ENCODE data around the gene METTL4. TPM values are rescaled to one million over a fixed set of nuclear protein-coding genes. Genes with fewer than 3 reads are reported as not detected.

Gene METTL4
- total RNA-seq, 1 experiment from 2014 or later = 20.1 TPM

- no TSS peak for BruUV-seq (replicated peaks)
- H3K27ac Mint-ChIP-seq (ENCODE audit: unreplicated experiment) = no peak overlapping the region
- intact Hi-C loops (cut with micrococcal nuclease; ENCODE audit: unreplicated experiment) = no loop called here
- CTCF ChIA-PET = no interaction called here
- Histone ChIP-seq H3K4me1 (no peaks in the 10 kb centered on the region), H3K9me3 (no peaks in the 10 kb centered on the region), H3K27me3 (replicated peaks; ENCODE audit: control insufficient read depth, insufficient read depth, low read length) (no peaks in the 10 kb centered on the region), H3K36me3 (ENCODE audit: control insufficient read depth, insufficient read depth, low read length) (no peaks in the 10 kb centered on the region), H3K4me3 (ENCODE audit: low read depth, low read length) (no peak overlapping the region)
- no peak overlapping the region for H3K4me3 Mint-ChIP-seq (ENCODE audit: unreplicated experiment)
- TF ChIP-seq CTCF (IDR thresholded peaks at IDR 0.05; ENCODE audit: insufficient read depth in 1 of 2, low read depth in 1 of 2, low read length in 1 of 2, severe bottlenecking in 1 of 2, unreplicated experiment in 1 of 2) = no peak
- DNase-seq = no peak
- POLR2A ChIA-PET = no interaction called here
- no peaks in the 10 kb centered on the region for H3K36me3 Mint-ChIP-seq (ENCODE audit: insufficient read depth, unreplicated experiment)
- no peaks in the 10 kb centered on the region for H3K9me3 Mint-ChIP-seq (ENCODE audit: unreplicated experiment)
- H3K4me1 Mint-ChIP-seq (ENCODE audit: low read depth, unreplicated experiment) = no peaks in the 10 kb centered on the region
- H3K27me3 Mint-ChIP-seq (ENCODE audit: insufficient read depth, unreplicated experiment) = no peaks in the 10 kb centered on the region
Measured at GRCh38 chr18:2559249-2559648, 12.1 kb downstream of the METTL4 start.

- no peak for DNase-seq
- Mint-ChIP-seq H3K9me3 (ENCODE audit: unreplicated experiment) (no peaks in the 10 kb centered on the region), H3K4me1 (ENCODE audit: low read depth, unreplicated experiment) (no peaks in the 10 kb centered on the region), H3K27me3 (ENCODE audit: insufficient read depth, unreplicated experiment) (no peaks in the 10 kb centered on the region), H3K36me3 (ENCODE audit: insufficient read depth, unreplicated experiment) (no peaks in the 10 kb centered on the region), H3K4me3 (ENCODE audit: unreplicated experiment) (no peak overlapping the region), H3K27ac (ENCODE audit: unreplicated experiment) (no peak overlapping the region)
- no peak overlapping the region for H3K4me3 ChIP-seq (ENCODE audit: low read depth, low read length)
- no peaks in the 10 kb centered on the region for H3K27me3 ChIP-seq (replicated peaks; ENCODE audit: control insufficient read depth, insufficient read depth, low read length)
- ChIA-PET POLR2A (no interaction called here), CTCF (interaction anchor here (0.9 kb wide), 1 partner anchor 16 kb away, joined by 3 read pairs; no protein-coding TSS in a partner anchor)
- intact Hi-C loops (cut with micrococcal nuclease; ENCODE audit: unreplicated experiment) = no loop called here
- no peaks in the 10 kb centered on the region for H3K9me3 ChIP-seq
- no peak for TF ChIP-seq CTCF (IDR thresholded peaks at IDR 0.05; ENCODE audit: insufficient read depth in 1 of 2, low read depth in 1 of 2, low read length in 1 of 2, severe bottlenecking in 1 of 2, unreplicated experiment in 1 of 2)
- no peaks in the 10 kb centered on the region for H3K36me3 ChIP-seq (ENCODE audit: control insufficient read depth, insufficient read depth, low read length)
- BruUV-seq (replicated peaks) = no TSS peak
- H3K4me1 ChIP-seq = no peaks in the 10 kb centered on the region
Measured at GRCh38 chr18:2557536-2557935, 13.8 kb downstream of the METTL4 start.

GRCh38 chr18:2555895-2556294 lies 15.4 kb downstream of the METTL4 start:
- ChIA-PET CTCF (interaction anchor here (1.6 kb wide), 1 partner anchor 14 kb away, joined by 3 read pairs; no protein-coding TSS in a partner anchor), POLR2A (interaction anchor here (0.7 kb wide), 1 partner anchor 1693 kb away, joined by 3 read pairs; no protein-coding TSS in a partner anchor)
- no TSS peak for BruUV-seq (replicated peaks)
- no peaks in the 10 kb centered on the region for H3K4me1 ChIP-seq
- Mint-ChIP-seq H3K27me3 (ENCODE audit: insufficient read depth, unreplicated experiment) (no peaks in the 10 kb centered on the region), H3K36me3 (ENCODE audit: insufficient read depth, unreplicated experiment) (no peaks in the 10 kb centered on the region), H3K27ac (ENCODE audit: unreplicated experiment) (no peak overlapping the region), H3K4me3 (ENCODE audit: unreplicated experiment) (no peak overlapping the region), H3K4me1 (ENCODE audit: low read depth, unreplicated experiment) (no peaks in the 10 kb centered on the region), H3K9me3 (ENCODE audit: unreplicated experiment) (no peaks in the 10 kb centered on the region)
- no peaks in the 10 kb centered on the region for H3K36me3 ChIP-seq (ENCODE audit: control insufficient read depth, insufficient read depth, low read length)
- no peak for DNase-seq
- H3K27me3 ChIP-seq (replicated peaks; ENCODE audit: control insufficient read depth, insufficient read depth, low read length) = no peaks in the 10 kb centered on the region
- no peak for TF ChIP-seq CTCF (IDR thresholded peaks at IDR 0.05; ENCODE audit: insufficient read depth in 1 of 2, low read depth in 1 of 2, low read length in 1 of 2, severe bottlenecking in 1 of 2, unreplicated experiment in 1 of 2)
- intact Hi-C loops (cut with micrococcal nuclease; ENCODE audit: unreplicated experiment) = no loop called here
- H3K4me3 ChIP-seq (ENCODE audit: low read depth, low read length) = no peak overlapping the region
- no peaks in the 10 kb centered on the region for H3K9me3 ChIP-seq

Measured in Caco-2 (cell line).